H1 (cell line): ENCODE results near the gene CHSY1. TPM values are rescaled to one million over a fixed set of nuclear protein-coding genes. Genes with fewer than 3 reads are reported as not detected.

Experiments used
- CBX5 ChIP-seq: fragments of 300-800, 300-1000 bp; sonication (generic); IDR thresholded peaks from 2 replicates; pipeline ENCODE4 v1.7.1; 2016; ENCODE audit warnings: antibody characterized with exemption, low read length, low read depth
- FOSL1 ChIP-seq: IDR thresholded peaks from 2 replicates; pipeline ENCODE4 v1.6.1; 2011; ENCODE audit warnings: mild to moderate bottlenecking, low read depth, low read length, moderate library complexity; ENCODE audit not compliant: insufficient read depth
- POLR2A ChIP-seq, 2 experiments: IDR thresholded peaks; 1 replicate in 1 of 2; 2 replicates in 1 of 2; pipeline ENCODE4 v1.6.1; 2011; ENCODE audit warnings: low read depth in 2 of 2, low read length in 2 of 2, mild to moderate bottlenecking in 2 of 2; ENCODE audit errors: control extremely low read depth in 1 of 2
- POLR2AphosphoS5 ChIP-seq: IDR thresholded peaks from 2 replicates; pipeline ENCODE4 v1.6.1; 2011; ENCODE audit warnings: low read depth, low read length
- TAF1 ChIP-seq: IDR thresholded peaks from 2 replicates; pipeline ENCODE4 v1.6.1; 2011; ENCODE audit warnings: mild to moderate bottlenecking, low read depth, low read length
- polyA plus RNA-seq, 7 experiments: library from polyadenylated mRNA; depleted of rRNA in 3 of 7; stranded (reverse) in 5 of 7; unstranded in 2 of 7; fragments of >200 nt in 5 of 7; fragments of 200-250 nt in 2 of 7; gene quantifications; 1 replicate in 5 of 7; 2 replicates in 1 of 7; 4 replicates in 1 of 7; pipeline versions ENCODE4 v1.2.1 to v1.2.3, GENCODE V29; 2011 to 2013; ENCODE audit warnings: missing spikeins in 2 of 7, mixed read lengths in 2 of 7
- total RNA-seq: library from RNA; stranded (reverse); fragmentation: NEBNext Ultra II Directional; extraction: Animal tissue kit (Norgen Biotek cat#: 25700); gene quantifications from 2 replicates; pipeline ENCODE4 v1.2.1, GENCODE V29; 2021
- TF ChIP-seq, protein P1 (sequence below), 3 experiments: IDR thresholded peaks; 1 replicate in 2 of 3; 2 replicates in 1 of 3; pipeline versions ENCODE4 v1.5.1 to v1.6.1; 2011; ENCODE audit warnings: low read length in 3 of 3, mild to moderate bottlenecking in 3 of 3, inconsistent platforms in 2 of 3, low read depth in 1 of 3, moderate library complexity in 1 of 3; ENCODE audit not compliant: insufficient read depth in 1 of 3; ENCODE audit errors: control extremely low read depth in 1 of 3

Gene CHSY1
- total and polyA plus RNA-seq, 2 of the 8 experiments (the other 6 are each of a cell fraction or from before 2014, with no cell fraction given) = 24.9 to 60.7 TPM

DNA sequence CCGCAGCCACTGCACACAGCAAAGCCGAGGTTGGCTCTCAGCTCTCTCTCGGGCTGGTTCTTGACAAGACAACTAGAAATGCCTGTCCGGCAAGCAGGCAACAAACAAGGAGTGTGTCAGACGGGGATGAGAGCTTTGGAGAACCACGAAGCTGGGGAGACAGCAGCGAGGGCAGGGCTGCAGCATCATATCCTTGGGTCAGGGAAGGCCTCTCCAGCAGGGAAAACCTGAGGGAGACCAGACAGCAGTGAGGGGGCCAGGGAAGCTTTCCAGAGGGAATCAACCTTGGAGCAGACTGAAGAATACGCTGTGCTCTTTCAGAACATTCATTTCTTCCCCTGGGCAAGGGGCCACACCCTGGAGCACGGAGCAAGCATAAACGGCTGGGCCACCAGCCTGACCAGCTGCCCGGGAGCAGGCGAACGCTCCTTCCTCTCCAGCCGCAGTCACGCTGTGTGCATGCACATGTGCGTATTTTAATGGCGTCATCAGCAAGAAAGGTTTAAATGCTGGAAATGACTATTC, 58.7 kb downstream of the CHSY1 start (continued):
- TF ChIP-seq TAF1 (no peak), POLR2A (IDR thresholded peaks at IDR 0.05; ENCODE audit: control extremely low read depth in 1 of 2, low read depth in 2 of 2, low read length in 2 of 2) (no peak), POLR2AphosphoS5 (no peak), FOSL1 (no peak), CBX5 (no peak)
- TF ChIP-seq, protein P1, sequence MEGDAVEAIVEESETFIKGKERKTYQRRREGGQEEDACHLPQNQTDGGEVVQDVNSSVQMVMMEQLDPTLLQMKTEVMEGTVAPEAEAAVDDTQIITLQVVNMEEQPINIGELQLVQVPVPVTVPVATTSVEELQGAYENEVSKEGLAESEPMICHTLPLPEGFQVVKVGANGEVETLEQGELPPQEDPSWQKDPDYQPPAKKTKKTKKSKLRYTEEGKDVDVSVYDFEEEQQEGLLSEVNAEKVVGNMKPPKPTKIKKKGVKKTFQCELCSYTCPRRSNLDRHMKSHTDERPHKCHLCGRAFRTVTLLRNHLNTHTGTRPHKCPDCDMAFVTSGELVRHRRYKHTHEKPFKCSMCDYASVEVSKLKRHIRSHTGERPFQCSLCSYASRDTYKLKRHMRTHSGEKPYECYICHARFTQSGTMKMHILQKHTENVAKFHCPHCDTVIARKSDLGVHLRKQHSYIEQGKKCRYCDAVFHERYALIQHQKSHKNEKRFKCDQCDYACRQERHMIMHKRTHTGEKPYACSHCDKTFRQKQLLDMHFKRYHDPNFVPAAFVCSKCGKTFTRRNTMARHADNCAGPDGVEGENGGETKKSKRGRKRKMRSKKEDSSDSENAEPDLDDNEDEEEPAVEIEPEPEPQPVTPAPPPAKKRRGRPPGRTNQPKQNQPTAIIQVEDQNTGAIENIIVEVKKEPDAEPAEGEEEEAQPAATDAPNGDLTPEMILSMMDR (IDR thresholded peaks at IDR 0.05; ENCODE audit: control extremely low read depth in 1 of 3, insufficient read depth in 1 of 3, low read depth in 1 of 3, low read length in 3 of 3) = no peak
